WTC11 (cell line): ENCODE data around the gene ZNF646. TPM values are rescaled to one million over a fixed set of nuclear protein-coding genes. Genes with fewer than 3 reads are reported as not detected.

Experiments used
- ATAC-seq: fragments of 200-7000 bp; cut with Tn5 transposase; 2 replicates; pipeline ENCODE4 v1.10.0; 2021; ENCODE audit warnings: mild to moderate bottlenecking, moderate library complexity
- CTCF ChIA-PET: fragments of 300-600 bp; sonication (Branson Sonifier 250); formaldehyde crosslinking; loops from one replicate; lab custom pipeline; 2021; ENCODE audit warnings: antibody characterized with exemption; lab: Charles Lee
- POLR2A ChIA-PET: fragments of 350-600 bp; sonication (Branson Sonifier 250); formaldehyde crosslinking; loops from one replicate; lab custom pipeline; 2021; ENCODE audit warnings: antibody characterized with exemption; lab: Charles Lee
- DNase-seq: peaks from one replicate; pipeline ENCODE4 v3.0.0; 2021; ENCODE audit warnings: low spot score
- H3K27ac Mint-ChIP-seq: 2 replicates; pipeline ENCODE4 v1.8.0; 2021; ENCODE audit warnings: mixed read lengths
- H3K27me3 Mint-ChIP-seq: 2 replicates; pipeline ENCODE4 v1.8.0; 2021; ENCODE audit warnings: low read depth, mild to moderate bottlenecking, moderate library complexity, mixed read lengths
- H3K36me3 Mint-ChIP-seq: 2 replicates; pipeline ENCODE4 v1.8.0; 2021; ENCODE audit warnings: mixed read lengths
- H3K4me1 Mint-ChIP-seq: 2 replicates; pipeline ENCODE4 v1.8.0; 2022; ENCODE audit warnings: mixed read lengths
- H3K4me3 Mint-ChIP-seq: 2 replicates; pipeline ENCODE4 v1.8.0; 2021; ENCODE audit warnings: mild to moderate bottlenecking, moderate library complexity, mixed read lengths
- H3K9me3 Mint-ChIP-seq: 2 replicates; pipeline ENCODE4 v1.8.0; 2021; ENCODE audit warnings: mixed read lengths
- AR ChIP-seq: fragments of 250-450 bp; sonication (Bioruptor Pico); IDR thresholded peaks from 2 replicates; pipeline ENCODE4 v1.9.0; 2021; ENCODE audit warnings: mild to moderate bottlenecking
- ARID4B ChIP-seq: sonication (generic); formaldehyde crosslinking; IDR thresholded peaks from 2 replicates; pipeline ENCODE4 v1.8.0; 2023; ENCODE audit warnings: missing genetic modification reagents, mild to moderate bottlenecking, borderline replicate concordance
- ATF1 ChIP-seq: sonication (generic); formaldehyde crosslinking; IDR thresholded peaks from 2 replicates; pipeline ENCODE4 v1.8.1; 2023; ENCODE audit warnings: mild to moderate bottlenecking, moderate library complexity, missing genetic modification reagents
- FOXJ3 ChIP-seq: sonication (generic); formaldehyde crosslinking; IDR thresholded peaks from 2 replicates; pipeline ENCODE4 v1.9.0; 2021; ENCODE audit warnings: missing genetic modification reagents, mild to moderate bottlenecking, borderline replicate concordance
- GRHL2 ChIP-seq: fragments of 250-450 bp; sonication (Bioruptor Pico); IDR thresholded peaks from 2 replicates; pipeline ENCODE4 v1.8.0; 2022; ENCODE audit warnings: mild to moderate bottlenecking, moderate library complexity; ENCODE audit not compliant: insufficient replicate concordance, severe bottlenecking
- MYBL2 ChIP-seq: sonication (generic); formaldehyde crosslinking; IDR thresholded peaks from 2 replicates; pipeline ENCODE4 v1.8.1; 2023; ENCODE audit warnings: mild to moderate bottlenecking, moderate library complexity, missing genetic modification reagents
- NFATC4 ChIP-seq: fragments of 250-450 bp; sonication (Bioruptor Pico); IDR thresholded peaks from 2 replicates; pipeline ENCODE4 v1.9.0; 2021; ENCODE audit warnings: mild to moderate bottlenecking
- NR1H2 ChIP-seq: sonication (generic); formaldehyde crosslinking; IDR thresholded peaks from 2 replicates; pipeline ENCODE4 v1.9.0; 2021; ENCODE audit warnings: mild to moderate bottlenecking, moderate library complexity, missing genetic modification reagents
- RELA ChIP-seq: sonication (generic); formaldehyde crosslinking; IDR thresholded peaks from 2 replicates; pipeline ENCODE4 v1.8.1; 2022; ENCODE audit warnings: missing genetic modification reagents, mild to moderate bottlenecking, borderline replicate concordance
- RORB ChIP-seq: fragments of 250-450 bp; sonication (Bioruptor Pico); IDR thresholded peaks from 2 replicates; pipeline ENCODE4 v1.9.0; 2021; ENCODE audit warnings: mild to moderate bottlenecking
- ZBTB43 ChIP-seq: sonication (generic); formaldehyde crosslinking; IDR thresholded peaks from 2 replicates; pipeline ENCODE4 v1.8.1; 2023; ENCODE audit warnings: mild to moderate bottlenecking, missing genetic modification reagents
- ZNF232 ChIP-seq: sonication (generic); formaldehyde crosslinking; IDR thresholded peaks from 2 replicates; pipeline ENCODE4 v1.8.0; 2022; ENCODE audit warnings: mild to moderate bottlenecking, missing genetic modification reagents
- ZNF263 ChIP-seq: sonication (generic); formaldehyde crosslinking; IDR thresholded peaks from 2 replicates; pipeline ENCODE4 v1.8.1; 2022; ENCODE audit warnings: low read depth, mild to moderate bottlenecking, moderate library complexity, missing genetic modification reagents
- ZNF317 ChIP-seq: sonication (generic); formaldehyde crosslinking; IDR thresholded peaks from 2 replicates; pipeline ENCODE4 v1.8.1; 2023; ENCODE audit warnings: low read depth, mild to moderate bottlenecking, moderate library complexity, missing genetic modification reagents, borderline replicate concordance
- total RNA-seq: library from RNA; stranded (reverse); gene quantifications from 3 replicates; pipeline ENCODE4 v1.2.3, GENCODE V29; 2021
- TF ChIP-seq, protein P1 (sequence below): fragments of 250-450 bp; sonication (Bioruptor Pico); IDR thresholded peaks from 2 replicates; pipeline ENCODE4 v1.9.0; 2021; ENCODE audit warnings: mild to moderate bottlenecking
- TF ChIP-seq, protein P2 (sequence below): sonication (generic); formaldehyde crosslinking; IDR thresholded peaks from 2 replicates; pipeline ENCODE4 v1.8.1; 2022; ENCODE audit warnings: low read depth, missing genetic modification reagents, borderline replicate concordance
- TF ChIP-seq, protein P3 (sequence below): sonication (generic); formaldehyde crosslinking; IDR thresholded peaks from 2 replicates; pipeline ENCODE4 v1.8.1; 2023; ENCODE audit warnings: mild to moderate bottlenecking, missing genetic modification reagents, borderline replicate concordance

The ZNF646 gene
- total RNA-seq, 1 experiment from 2014 or later, result 29.3 TPM

GRCh38 chr16:31086629-31086906 is 12.3 kb downstream of the ZNF646 start (continued):
- TF ChIP-seq ZBTB43, result no peak
- TF ChIP-seq GRHL2, result no peak

DNA sequence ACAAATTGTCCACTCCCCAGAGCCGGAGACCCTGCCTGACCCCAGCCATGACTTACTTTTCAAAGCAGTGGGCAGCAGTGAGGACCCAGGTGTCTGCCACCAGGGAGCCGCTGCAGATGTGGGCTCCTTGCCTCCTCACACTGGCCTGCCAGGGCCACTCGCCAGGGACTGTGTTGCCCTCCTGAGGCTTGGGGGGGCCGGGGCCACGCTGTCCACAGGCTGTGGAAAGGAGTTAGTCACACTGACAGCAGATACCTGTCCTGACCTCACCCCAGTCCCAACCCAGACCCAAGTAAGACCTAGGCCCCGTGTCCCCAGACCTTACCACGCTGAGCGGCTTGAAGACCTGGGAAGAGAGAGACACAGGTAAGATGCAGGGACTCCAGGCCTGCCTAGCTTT is 13.3 kb downstream of the ZNF646 start:
- TF ChIP-seq NFATC4 (CRISPR knock-in tag), result no peak
- TF ChIP-seq, protein P1, sequence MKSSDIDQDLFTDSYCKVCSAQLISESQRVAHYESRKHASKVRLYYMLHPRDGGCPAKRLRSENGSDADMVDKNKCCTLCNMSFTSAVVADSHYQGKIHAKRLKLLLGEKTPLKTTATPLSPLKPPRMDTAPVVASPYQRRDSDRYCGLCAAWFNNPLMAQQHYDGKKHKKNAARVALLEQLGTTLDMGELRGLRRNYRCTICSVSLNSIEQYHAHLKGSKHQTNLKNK (CRISPR knock-in tag), result no peak
- no peak for TF ChIP-seq NR1H2 (CRISPR knock-in tag)
- TF ChIP-seq ZNF317 (CRISPR knock-in tag), result no peak
- ChIA-PET CTCF (no interaction called here), POLR2A (no interaction called here)
- H3K27ac Mint-ChIP-seq, result no peak overlapping the region
- H3K9me3 Mint-ChIP-seq, result no peaks in the 10 kb centered on the region
- H3K27me3 Mint-ChIP-seq, result no peaks in the 10 kb centered on the region
- ATAC-seq (no peak), DNase-seq (no peak)
- H3K36me3 Mint-ChIP-seq, result peaks cover 12% of the 10 kb centered on the region
- no peaks in the 10 kb centered on the region for H3K4me1 Mint-ChIP-seq
- H3K4me3 Mint-ChIP-seq, result no peak overlapping the region

DNA sequence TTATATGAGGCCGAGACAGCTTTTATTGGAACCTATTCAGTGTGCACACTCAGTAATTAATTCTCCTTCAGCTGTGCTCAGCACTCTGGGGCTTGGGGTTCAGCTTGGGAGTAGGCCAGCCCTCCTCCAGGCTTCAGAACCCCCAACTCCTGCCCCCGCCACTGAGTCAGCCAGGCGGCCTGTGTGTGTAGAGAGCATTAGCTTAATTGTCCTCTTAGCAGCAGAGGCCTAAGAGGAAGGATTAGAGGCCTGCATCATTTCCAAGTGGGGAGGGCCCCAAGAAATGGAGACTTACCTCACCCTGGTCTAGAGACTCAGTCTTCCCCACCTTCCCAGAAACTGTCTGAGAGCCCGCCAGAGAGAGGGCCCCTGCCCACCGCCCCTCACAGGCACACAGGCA is 13.7 kb downstream of the ZNF646 start:
- CTCF ChIA-PET, result no interaction called here
- Mint-ChIP-seq H3K27me3 (no peaks in the 10 kb centered on the region), H3K4me3 (no peak overlapping the region), H3K36me3 (peaks cover 12% of the 10 kb centered on the region), H3K4me1 (no peaks in the 10 kb centered on the region), H3K9me3 (no peaks in the 10 kb centered on the region), H3K27ac (no peak overlapping the region)
- no peak for ATAC-seq
- POLR2A ChIA-PET, result no interaction called here
- no peak for DNase-seq
- TF ChIP-seq, protein P2, sequence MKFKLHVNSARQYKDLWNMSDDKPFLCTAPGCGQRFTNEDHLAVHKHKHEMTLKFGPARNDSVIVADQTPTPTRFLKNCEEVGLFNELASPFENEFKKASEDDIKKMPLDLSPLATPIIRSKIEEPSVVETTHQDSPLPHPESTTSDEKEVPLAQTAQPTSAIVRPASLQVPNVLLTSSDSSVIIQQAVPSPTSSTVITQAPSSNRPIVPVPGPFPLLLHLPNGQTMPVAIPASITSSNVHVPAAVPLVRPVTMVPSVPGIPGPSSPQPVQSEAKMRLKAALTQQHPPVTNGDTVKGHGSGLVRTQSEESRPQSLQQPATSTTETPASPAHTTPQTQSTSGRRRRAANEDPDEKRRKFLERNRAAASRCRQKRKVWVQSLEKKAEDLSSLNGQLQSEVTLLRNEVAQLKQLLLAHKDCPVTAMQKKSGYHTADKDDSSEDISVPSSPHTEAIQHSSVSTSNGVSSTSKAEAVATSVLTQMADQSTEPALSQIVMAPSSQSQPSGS, result no peak
- TF ChIP-seq FOXJ3 (CRISPR knock-in tag) (no peak), ATF1 (CRISPR knock-in tag) (no peak), MYBL2 (CRISPR knock-in tag) (no peak), RORB (CRISPR knock-in tag) (no peak), ZNF263 (CRISPR knock-in tag) (no peak), AR (no peak), ZBTB43 (no peak), ARID4B (CRISPR knock-in tag) (no peak), ZNF232 (no peak), RELA (CRISPR knock-in tag) (no peak)
- TF ChIP-seq, protein P3, sequence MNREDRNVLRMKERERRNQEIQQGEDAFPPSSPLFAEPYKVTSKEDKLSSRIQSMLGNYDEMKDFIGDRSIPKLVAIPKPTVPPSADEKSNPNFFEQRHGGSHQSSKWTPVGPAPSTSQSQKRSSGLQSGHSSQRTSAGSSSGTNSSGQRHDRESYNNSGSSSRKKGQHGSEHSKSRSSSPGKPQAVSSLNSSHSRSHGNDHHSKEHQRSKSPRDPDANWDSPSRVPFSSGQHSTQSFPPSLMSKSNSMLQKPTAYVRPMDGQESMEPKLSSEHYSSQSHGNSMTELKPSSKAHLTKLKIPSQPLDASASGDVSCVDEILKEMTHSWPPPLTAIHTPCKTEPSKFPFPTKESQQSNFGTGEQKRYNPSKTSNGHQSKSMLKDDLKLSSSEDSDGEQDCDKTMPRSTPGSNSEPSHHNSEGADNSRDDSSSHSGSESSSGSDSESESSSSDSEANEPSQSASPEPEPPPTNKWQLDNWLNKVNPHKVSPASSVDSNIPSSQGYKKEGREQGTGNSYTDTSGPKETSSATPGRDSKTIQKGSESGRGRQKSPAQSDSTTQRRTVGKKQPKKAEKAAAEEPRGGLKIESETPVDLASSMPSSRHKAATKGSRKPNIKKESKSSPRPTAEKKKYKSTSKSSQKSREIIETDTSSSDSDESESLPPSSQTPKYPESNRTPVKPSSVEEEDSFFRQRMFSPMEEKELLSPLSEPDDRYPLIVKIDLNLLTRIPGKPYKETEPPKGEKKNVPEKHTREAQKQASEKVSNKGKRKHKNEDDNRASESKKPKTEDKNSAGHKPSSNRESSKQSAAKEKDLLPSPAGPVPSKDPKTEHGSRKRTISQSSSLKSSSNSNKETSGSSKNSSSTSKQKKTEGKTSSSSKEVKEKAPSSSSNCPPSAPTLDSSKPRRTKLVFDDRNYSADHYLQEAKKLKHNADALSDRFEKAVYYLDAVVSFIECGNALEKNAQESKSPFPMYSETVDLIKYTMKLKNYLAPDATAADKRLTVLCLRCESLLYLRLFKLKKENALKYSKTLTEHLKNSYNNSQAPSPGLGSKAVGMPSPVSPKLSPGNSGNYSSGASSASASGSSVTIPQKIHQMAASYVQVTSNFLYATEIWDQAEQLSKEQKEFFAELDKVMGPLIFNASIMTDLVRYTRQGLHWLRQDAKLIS (CRISPR knock-in tag), result no peak
